Measurements from ENCODE around the gene CARF.

DNA sequence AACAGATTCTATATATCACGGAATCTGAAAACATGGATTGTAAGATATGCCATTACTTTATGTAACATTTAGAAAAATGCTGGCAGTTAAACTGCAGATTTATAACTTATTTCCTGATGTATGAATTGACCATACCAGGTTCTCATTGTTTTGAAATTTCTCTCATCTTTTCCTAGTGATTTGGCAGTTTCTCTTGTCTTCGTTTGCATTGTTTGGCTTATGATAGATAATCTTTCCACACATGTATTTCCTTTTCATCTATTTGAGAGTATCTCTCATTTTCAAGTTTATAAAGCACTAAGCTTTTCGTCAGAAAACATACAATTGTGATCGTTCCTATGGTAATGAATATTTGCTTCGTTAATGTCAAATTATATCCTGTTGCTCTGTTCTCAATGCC, 118.9 kb downstream of the CARF start:
- no peak for TF ChIP-seq MAX (IDR thresholded peaks at IDR 0.05)
- TF ChIP-seq, protein P1, sequence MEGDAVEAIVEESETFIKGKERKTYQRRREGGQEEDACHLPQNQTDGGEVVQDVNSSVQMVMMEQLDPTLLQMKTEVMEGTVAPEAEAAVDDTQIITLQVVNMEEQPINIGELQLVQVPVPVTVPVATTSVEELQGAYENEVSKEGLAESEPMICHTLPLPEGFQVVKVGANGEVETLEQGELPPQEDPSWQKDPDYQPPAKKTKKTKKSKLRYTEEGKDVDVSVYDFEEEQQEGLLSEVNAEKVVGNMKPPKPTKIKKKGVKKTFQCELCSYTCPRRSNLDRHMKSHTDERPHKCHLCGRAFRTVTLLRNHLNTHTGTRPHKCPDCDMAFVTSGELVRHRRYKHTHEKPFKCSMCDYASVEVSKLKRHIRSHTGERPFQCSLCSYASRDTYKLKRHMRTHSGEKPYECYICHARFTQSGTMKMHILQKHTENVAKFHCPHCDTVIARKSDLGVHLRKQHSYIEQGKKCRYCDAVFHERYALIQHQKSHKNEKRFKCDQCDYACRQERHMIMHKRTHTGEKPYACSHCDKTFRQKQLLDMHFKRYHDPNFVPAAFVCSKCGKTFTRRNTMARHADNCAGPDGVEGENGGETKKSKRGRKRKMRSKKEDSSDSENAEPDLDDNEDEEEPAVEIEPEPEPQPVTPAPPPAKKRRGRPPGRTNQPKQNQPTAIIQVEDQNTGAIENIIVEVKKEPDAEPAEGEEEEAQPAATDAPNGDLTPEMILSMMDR (IDR thresholded peaks at IDR 0.05; ENCODE audit: low read depth, low read length, missing input control), result no peak
